Activated B cell treated with CpG ODN at 0.5 μM for 24 hours (primary cell): ENCODE results near the gene PTPN3. TPM values are rescaled to one million over a fixed set of nuclear protein-coding genes. Genes with fewer than 3 reads are reported as not detected.

Experiments
- ATAC-seq: fragments of 200-7000 bp; cut with Tn5 transposase; one replicate; pipeline ENCODE4 v1.10.0; 2021; ENCODE audit warnings: low read depth, mild to moderate bottlenecking, moderate library complexity
- CTCF ChIA-PET: fragments of 350-600 bp; sonication (Branson Sonifier 250); formaldehyde crosslinking; loops from one replicate; lab custom pipeline; 2021; ENCODE audit warnings: antibody characterized with exemption; lab: Charles Lee
- POLR2A ChIA-PET: fragments of 350-600 bp; sonication (Branson Sonifier 250); formaldehyde crosslinking; loops from one replicate; lab custom pipeline; 2021; ENCODE audit warnings: antibody characterized with exemption; lab: Charles Lee
- DNase-seq: peaks from one replicate; pipeline ENCODE4 v3.0.0; 2022
- H3K27ac Mint-ChIP-seq: one replicate; pipeline ENCODE4 v1.8.0; 2020; ENCODE audit warnings: mixed read lengths
- H3K27me3 Mint-ChIP-seq: one replicate; pipeline ENCODE4 v1.8.0; 2021; ENCODE audit warnings: mixed read lengths
- H3K36me3 Mint-ChIP-seq: one replicate; pipeline ENCODE4 v1.8.0; 2021; ENCODE audit warnings: low read depth, mixed read lengths
- H3K4me1 Mint-ChIP-seq: one replicate; pipeline ENCODE4 v1.8.0; 2021; ENCODE audit warnings: mixed read lengths
- H3K4me3 Mint-ChIP-seq: one replicate; pipeline ENCODE4 v1.8.0; 2020; ENCODE audit warnings: mild to moderate bottlenecking, mixed read lengths
- H3K9me3 Mint-ChIP-seq: one replicate; pipeline ENCODE4 v1.8.0; 2020; ENCODE audit warnings: mixed read lengths
- intact Hi-C: fragments of 100-400 bp; cut with micrococcal nuclease; formaldehyde crosslinking; loops from one replicate; pipeline ENCODE4 v1.15.1; 2024
- total RNA-seq: library from RNA; stranded (reverse); gene quantifications from 2 replicates; pipeline ENCODE4 v1.2.3, GENCODE V29; 2022
- TF ChIP-seq, protein P1 (sequence below): fragments of 200-600 bp; IDR thresholded peaks from one replicate; pipeline ENCODE4 v1.8.0; 2022; ENCODE audit warnings: antibody characterized with exemption, mild to moderate bottlenecking

The PTPN3 gene
- total RNA-seq, 1 donor from 2014 or later = 0.09 TPM

DNA sequence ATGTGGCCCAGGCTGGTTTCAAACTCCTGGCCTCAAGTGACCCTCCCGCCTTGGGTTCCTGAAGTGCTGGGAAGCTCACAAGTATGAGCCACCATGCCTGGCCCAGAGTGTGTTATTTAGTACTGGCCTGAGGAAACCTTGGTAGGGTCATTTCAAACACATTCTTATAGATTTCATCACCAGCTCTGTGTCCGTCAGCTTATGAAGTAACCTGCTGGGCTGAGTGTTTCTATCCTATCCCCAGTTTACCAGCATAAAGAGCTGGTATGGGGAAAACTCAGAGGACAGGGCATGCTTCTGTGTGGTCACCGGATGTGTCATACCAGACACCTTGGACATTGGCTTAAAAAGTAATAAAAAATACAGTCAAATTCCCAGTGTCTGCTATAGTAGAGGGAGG, 45.3 kb downstream of the PTPN3 start:
- Mint-ChIP-seq H3K27me3 (peaks cover 23% of the 10 kb centered on the region), H3K27ac (no peak overlapping the region), H3K4me1 (no peaks in the 10 kb centered on the region), H3K36me3 (no peaks in the 10 kb centered on the region), H3K4me3 (no peak overlapping the region), H3K9me3 (no peaks in the 10 kb centered on the region)
- TF ChIP-seq, protein P1, sequence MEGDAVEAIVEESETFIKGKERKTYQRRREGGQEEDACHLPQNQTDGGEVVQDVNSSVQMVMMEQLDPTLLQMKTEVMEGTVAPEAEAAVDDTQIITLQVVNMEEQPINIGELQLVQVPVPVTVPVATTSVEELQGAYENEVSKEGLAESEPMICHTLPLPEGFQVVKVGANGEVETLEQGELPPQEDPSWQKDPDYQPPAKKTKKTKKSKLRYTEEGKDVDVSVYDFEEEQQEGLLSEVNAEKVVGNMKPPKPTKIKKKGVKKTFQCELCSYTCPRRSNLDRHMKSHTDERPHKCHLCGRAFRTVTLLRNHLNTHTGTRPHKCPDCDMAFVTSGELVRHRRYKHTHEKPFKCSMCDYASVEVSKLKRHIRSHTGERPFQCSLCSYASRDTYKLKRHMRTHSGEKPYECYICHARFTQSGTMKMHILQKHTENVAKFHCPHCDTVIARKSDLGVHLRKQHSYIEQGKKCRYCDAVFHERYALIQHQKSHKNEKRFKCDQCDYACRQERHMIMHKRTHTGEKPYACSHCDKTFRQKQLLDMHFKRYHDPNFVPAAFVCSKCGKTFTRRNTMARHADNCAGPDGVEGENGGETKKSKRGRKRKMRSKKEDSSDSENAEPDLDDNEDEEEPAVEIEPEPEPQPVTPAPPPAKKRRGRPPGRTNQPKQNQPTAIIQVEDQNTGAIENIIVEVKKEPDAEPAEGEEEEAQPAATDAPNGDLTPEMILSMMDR = no peak
- POLR2A ChIA-PET = no interaction called here
- ATAC-seq (no peak), DNase-seq (no peak)
- intact Hi-C loops = no loop called here
- CTCF ChIA-PET = no interaction called here

DNA sequence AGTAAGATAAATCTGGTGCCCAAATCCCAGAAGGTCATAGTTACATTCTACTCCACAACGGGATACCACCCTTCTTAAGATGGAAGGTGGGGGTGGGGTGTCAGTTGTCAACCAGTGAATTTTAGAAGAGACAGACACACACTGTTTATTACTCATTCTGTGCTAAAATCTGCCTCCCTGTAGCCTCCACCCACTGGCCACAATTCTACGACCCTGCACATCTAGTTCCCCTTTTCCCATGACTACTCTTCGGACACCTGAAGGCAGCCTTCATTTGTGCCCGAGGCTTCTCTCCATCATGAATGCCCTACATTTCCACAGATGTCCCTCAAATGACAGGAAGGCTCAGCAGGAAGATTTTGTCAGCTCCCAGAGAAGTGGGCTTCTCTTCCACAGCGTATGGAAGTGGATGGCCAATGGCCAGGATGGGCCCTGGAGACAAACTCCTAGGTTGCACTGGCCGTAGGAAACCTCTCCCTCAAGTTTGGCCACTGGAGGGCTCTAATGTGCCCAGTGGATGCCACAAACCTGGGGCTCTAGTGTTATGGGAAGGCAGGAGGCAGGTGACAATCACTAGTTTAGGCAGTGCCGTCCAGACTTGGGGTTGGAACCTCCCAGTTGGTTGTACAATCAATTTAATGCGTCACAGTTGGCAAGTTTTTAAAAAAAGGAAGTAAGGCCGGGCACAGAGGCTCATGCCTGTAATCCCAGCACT, 46.6 kb downstream of the PTPN3 start:
- no peak for DNase-seq
- POLR2A ChIA-PET = interaction anchor here (0.7 kb wide), 1 partner anchor 497 kb away, joined by 4 read pairs; no protein-coding TSS in a partner anchor

DNA sequence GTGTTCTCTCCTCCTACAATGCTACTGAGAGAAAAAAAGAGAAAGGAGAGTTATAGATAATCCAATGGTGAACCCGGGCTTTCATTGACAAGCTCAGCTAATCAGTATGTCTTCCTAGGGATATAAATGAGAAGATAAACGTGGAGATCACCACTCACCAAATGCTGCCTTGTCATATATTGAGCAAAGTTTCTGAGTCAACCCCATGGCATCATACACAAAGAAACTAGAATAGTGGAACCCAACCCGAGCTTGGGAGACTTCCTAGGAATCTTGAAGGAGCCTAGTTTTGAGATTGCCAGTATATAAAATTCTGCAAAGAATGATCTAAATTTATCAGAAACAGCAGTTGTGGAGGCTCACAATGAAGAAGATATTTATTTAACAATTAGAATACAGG, 47.8 kb downstream of the PTPN3 start:
- POLR2A ChIA-PET = no interaction called here
- Mint-ChIP-seq H3K27ac (no peak overlapping the region), H3K27me3 (peaks cover 40% of the 10 kb centered on the region), H3K4me1 (no peaks in the 10 kb centered on the region), H3K4me3 (no peak overlapping the region), H3K9me3 (no peaks in the 10 kb centered on the region), H3K36me3 (no peaks in the 10 kb centered on the region)
- DNase-seq = no peak
- intact Hi-C loops = no loop called here
- CTCF ChIA-PET = no interaction called here
- TF ChIP-seq, protein P1 = no peak
- no peak for ATAC-seq

More for the DNA sequence above, 46.6 kb downstream of the PTPN3 start:
- Mint-ChIP-seq H3K27ac (no peak overlapping the region), H3K36me3 (no peaks in the 10 kb centered on the region), H3K4me3 (no peak overlapping the region), H3K9me3 (no peaks in the 10 kb centered on the region), H3K27me3 (peaks cover 35% of the 10 kb centered on the region), H3K4me1 (no peaks in the 10 kb centered on the region)
- CTCF ChIA-PET = no interaction called here
- TF ChIP-seq, protein P1 = no peak
- intact Hi-C loops = no loop called here
- no peak for ATAC-seq

DNA sequence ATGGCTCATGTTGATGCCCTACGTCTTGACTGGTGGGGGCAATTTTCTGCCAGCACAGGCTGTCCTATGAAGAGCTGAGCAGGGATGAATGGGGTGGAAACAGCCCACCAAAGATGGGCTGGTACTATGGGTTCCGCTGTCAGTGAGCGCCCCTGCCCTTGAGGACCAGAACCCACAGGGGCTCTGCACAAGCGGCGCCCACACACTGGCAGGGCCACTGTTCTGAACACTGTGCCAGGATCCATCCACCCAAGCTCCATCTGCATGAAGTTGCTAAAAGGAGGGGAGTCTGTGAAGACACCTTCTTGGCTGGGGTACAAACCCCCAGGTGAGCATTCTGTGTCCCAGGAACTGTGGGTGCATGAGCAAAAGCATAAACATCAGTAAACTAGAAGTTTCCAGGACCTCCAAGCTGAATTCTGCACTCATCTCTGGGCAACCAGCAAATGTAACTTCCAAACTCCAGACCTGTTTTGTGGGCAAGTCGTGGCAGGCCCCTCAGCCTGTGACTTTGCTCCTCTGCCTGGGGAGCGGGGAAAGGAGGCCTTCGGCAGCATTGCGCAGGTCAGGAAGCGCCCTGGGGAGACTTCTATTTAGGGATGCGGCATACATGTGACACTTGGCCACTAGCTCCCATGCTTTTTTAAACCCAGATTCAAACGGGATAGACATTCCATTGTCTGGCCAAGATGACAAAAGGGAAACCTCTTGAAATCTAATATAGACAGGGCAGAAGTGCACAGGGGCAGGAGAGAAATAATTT, 48.9 kb downstream of the PTPN3 start:
- H3K4me3 Mint-ChIP-seq = no peak overlapping the region
- no peaks in the 10 kb centered on the region for H3K36me3 Mint-ChIP-seq
- H3K4me1 Mint-ChIP-seq = no peaks in the 10 kb centered on the region
- CTCF ChIA-PET = no interaction called here
- no peak for ATAC-seq
- H3K9me3 Mint-ChIP-seq = no peaks in the 10 kb centered on the region
- POLR2A ChIA-PET = no interaction called here
- intact Hi-C loops = no loop called here
- TF ChIP-seq, protein P1 = no peak
- DNase-seq = no peak
- peaks cover 44% of the 10 kb centered on the region for H3K27me3 Mint-ChIP-seq
- no peak overlapping the region for H3K27ac Mint-ChIP-seq

DNA sequence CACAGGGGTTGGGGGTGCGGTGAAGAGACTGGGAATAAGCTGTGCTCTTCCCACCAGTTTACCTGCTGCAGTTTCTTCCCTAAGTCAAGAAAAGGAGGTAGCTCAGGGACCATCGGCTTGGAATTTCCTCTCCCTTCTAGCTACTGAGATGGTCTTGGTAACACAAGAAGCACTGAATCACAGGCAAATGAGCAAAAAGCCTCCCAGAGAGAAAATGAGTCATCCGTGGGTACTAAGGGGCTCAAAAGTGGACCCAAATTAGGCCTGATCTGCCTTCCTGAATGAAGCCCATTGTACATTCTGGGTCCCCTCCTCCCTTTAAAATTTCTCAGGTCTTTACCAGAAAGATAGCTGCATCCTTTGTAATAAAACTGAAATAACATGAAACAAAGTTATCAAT, 49.9 kb downstream of the PTPN3 start:
- no peak for ATAC-seq
- Mint-ChIP-seq H3K9me3 (no peaks in the 10 kb centered on the region), H3K4me1 (no peaks in the 10 kb centered on the region), H3K4me3 (no peak overlapping the region), H3K36me3 (no peaks in the 10 kb centered on the region), H3K27me3 (peaks cover 41% of the 10 kb centered on the region), H3K27ac (no peak overlapping the region)
- ChIA-PET CTCF (no interaction called here), POLR2A (interaction anchor here (1.0 kb wide), 1 partner anchor 22 kb away, joined by 10 read pairs; no protein-coding TSS in a partner anchor)
- intact Hi-C loops = no loop called here
- no peak for DNase-seq
- TF ChIP-seq, protein P1 = no peak
